ENCODE data around the gene STPG3.

STPG3 gene

DNA sequence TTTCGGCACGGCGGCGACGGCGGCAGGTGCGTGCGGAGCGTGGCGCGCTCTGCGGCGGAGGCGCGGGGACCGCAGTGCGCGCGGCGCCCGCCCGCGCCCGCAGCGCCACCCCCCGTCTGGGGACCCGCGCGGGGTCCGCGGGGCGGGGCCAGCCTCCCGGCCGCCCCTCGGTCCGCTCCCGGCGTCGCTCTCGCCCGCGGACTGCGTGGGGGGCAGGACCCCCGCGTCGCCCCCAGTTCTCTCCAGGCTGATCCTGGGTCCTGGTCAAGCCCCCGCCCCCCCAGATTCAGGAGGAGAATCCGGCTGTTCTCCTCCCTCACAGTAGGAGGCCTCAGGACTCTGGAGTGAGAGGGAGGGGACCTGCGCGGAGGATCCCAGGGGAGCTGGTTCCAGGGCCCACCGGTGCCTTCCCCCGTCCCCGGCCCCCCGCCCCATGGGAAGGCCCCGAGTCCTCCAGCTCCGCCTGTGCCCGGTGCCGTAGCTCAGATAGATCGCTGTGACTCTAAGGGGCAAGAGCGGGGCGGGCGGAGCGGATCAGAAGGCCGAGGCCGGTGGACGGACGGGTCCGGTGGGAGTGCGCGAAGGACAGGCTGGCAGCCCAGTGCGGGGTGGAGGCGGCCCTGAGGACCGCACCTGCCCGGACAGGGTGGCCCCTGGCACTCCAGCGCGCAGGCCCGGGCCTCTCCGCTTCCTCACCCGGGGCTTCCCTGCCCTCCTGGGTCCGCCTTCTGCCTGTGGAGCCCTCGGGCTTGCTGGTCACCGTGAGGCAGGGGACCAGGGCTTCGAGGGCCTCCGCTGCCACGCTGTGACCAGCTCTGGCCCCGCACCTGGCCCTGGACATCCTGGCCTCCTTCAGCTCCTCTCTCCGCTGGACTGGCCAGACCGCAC, 28.7 kb upstream of the STPG3 start, which contains the start of gene RNF208:
RNF208 (minus strand) TSS at position 51 of the 888 bp plus-strand sequence. CDS start 1,028 bp downstream, outside the sequence.
- DNase-seq, result peak; percentile 76

- DNase-seq, result peak; percentile 98
Measured at GRCh38 chr9:137223078-137223970, 27.8 kb upstream of the STPG3 start.

GRCh38 chr9:137224830-137225694, 26.0 kb upstream of the STPG3 start, which contains the start of gene CYSRT1:
TSS of gene CYSRT1 (plus strand) at chr9:137225174. CDS start at chr9:137225622, 448 bp downstream.
- no peak for DNase-seq

- DNase-seq, result no peak
Measured at GRCh38 chr9:137225699-137226331, 25.3 kb upstream of the STPG3 start.

DNA sequence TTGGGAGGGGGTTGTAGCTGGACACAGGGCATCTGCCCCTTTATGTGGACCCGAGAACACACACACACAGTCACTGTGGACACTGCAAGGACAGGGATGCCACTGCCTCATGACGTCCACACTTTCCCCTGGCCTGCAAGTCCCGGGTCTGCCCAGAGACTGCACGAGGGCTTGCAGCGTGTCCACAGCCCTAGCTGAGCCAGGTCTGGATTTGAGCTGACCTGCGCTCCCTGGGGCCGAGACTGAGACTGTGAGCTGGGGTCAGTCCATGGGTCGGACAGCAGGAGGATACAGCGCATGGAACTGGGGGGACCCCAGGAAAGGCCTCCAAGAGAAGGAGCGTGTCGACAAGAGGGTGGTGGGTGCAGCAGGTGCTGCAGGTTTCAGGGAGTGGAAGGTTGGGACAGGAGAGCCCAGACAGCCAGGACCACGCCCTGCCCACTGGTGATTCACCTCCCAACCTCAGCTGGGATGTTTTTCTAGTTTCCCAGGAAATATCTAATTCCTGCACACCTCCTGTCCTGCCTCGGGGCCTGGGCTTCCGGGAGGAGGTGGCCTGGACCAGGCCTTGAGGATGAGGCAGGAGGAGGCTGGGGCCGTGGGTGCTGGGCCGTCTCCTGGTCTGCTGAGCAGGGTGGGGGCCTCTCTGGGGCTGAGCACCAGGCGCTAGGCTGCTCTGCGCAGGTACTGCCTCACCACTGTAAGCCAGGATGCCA, 24.6 kb upstream of the STPG3 start:
- DNase-seq, result no peak

GRCh38 chr9:137227054-137227852, 23.8 kb upstream of the STPG3 start, which contains the start of gene RNF224:
TSS of gene RNF224 (plus strand) at chr9:137227502. CDS start at chr9:137228336, 834 bp downstream.
- DNase-seq, result peak; percentile 92

GRCh38 chr9:137227853-137228505, 23.1 kb upstream of the STPG3 start:
- DNase-seq, result no peak

DNA sequence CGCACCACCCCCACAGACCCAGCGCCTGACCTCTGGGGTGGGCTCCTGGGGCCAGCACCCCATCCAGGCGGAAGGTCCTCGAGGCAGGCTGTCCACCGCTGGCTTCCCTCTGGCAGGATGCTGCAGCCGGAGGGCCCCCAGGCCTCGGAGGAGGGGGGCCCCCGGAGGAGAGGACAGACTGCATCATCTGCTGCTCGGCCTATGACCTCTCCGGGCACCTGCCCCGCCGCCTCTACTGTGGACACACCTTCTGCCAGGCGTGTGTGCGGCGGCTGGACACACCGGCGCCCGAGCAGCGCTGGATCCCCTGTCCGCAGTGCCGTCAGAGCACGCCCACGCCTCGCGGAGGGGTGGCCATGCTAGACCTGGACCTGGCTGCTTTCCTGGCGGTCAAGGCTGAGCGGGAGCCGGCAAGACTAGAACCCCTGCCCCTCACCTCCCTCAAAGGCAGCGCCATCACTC, 22.5 kb upstream of the STPG3 start:
- DNase-seq, result no peak

DNA sequence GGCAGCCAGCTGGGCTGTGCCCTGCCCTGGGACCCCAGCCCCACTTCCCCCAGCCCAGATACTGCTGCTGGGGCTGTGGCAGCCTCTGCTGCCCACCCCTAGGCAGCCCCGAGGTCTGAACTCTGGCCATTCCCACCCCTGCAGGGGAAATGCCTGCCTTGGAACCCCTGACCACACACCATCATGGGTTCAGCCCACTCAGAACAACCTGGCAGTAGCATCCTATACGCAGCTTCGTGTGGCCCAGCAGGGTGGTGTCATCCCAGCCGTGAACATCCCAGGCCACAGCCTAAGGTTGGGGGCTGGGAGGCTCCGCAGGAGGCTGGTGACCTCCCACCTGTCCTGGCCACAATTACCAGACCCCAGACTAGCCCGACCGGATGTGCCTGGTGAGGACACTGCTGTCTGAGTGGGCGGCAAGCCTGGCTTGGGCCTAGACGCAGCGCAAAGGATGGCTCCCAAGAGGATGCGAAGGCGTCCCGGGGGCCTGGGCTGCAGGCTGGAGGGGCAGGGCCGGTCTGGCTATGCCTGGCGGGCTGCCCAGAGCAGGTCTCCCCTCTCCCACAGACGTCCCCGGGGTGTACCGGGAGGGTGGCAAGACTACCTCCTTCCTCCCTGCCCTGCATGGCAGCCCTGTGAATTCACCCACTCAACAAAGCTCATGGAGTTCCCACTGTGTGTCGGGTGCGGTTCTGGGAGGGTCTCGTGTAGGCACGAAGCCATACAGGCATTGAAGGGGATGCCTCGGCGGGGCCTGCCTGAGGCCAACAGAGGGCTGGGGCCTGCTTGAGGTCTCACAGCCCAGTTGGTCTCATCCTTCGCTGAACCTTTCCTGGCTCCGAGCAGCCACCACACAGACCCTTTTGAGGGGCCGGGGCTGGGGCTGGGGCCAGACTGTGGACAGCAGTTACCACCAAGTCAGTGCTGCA, 21.9 kb upstream of the STPG3 start:
- no peak for DNase-seq

GRCh38 chr9:137229903-137230704, 21.0 kb upstream of the STPG3 start:
- DNase-seq, result no peak

GRCh38 chr9:137230705-137231371, 20.2 kb upstream of the STPG3 start, which contains the start of gene SLC34A3:
TSS of gene SLC34A3 (plus strand) at chr9:137230901. CDS start at chr9:137231703, 802 bp downstream.
- no peak for DNase-seq

- DNase-seq, result no peak
Measured at GRCh38 chr9:137231372-137232039, 19.6 kb upstream of the STPG3 start.

GRCh38 chr9:137232101-137232500, 19.0 kb upstream of the STPG3 start:
- no peak for DNase-seq

GRCh38 chr9:137232510-137232909, 18.6 kb upstream of the STPG3 start:
- DNase-seq, result no peak

GRCh38 chr9:137233143-137233980, 17.7 kb upstream of the STPG3 start:
- no peak for DNase-seq

Data from activated CD8-positive, alpha-beta memory T cell treated with anti-CD3 and anti-CD28 coated beads for 24 hours (primary cell).